HG02678 (cell line): ENCODE data around the gene MYH14.
"Not testable (repeated sequence)": the region's sequence is repeated elsewhere in the genome, so short reads cannot be mapped to it uniquely, and the experiment has no call there.

Experiments
- ATAC-seq: cut with Tn5 transposase; IDR thresholded peaks from one replicate; pipeline ENCODE4 v1.9.1; 2021; ENCODE audit warnings: mild to moderate bottlenecking, moderate library complexity; ENCODE audit not compliant: unreplicated experiment

Gene MYH14

DNA sequence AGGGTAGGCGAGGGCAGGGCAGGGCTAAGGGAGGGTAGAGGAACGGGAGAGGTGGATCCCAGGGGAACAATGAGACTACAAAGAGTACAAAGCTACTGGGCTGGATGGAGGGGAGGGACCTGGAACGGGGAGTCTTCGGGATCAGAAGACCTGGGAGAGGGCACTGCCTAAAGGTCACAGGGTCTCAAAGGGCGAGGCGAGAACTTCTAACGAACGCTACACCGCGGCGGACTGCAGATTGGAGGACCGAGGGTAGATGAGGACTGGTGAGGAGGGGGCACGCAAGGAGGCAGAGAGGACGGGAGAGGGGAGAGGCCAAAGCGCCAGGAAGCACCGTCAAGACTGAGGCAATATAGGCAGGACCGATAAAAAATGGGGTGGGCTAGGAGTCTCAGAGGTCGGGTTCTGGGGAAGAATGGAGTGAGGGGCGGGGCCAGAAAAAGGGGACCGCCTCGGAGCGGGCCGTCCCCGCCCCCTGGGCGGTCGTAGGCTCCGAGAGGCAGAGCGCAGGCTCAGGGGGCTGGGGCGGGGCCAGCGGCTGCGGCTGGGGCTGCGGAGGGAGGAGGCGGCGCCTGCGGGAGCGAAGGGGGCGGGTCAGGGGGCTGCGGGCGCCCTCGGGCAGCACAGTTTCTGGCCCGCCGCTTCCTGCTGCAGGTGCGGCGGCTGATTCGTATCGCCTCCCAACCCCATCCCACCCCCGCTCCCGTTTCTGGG is 127.1 kb downstream of the MYH14 start:
- peak; percentile 34 for ATAC-seq

DNA sequence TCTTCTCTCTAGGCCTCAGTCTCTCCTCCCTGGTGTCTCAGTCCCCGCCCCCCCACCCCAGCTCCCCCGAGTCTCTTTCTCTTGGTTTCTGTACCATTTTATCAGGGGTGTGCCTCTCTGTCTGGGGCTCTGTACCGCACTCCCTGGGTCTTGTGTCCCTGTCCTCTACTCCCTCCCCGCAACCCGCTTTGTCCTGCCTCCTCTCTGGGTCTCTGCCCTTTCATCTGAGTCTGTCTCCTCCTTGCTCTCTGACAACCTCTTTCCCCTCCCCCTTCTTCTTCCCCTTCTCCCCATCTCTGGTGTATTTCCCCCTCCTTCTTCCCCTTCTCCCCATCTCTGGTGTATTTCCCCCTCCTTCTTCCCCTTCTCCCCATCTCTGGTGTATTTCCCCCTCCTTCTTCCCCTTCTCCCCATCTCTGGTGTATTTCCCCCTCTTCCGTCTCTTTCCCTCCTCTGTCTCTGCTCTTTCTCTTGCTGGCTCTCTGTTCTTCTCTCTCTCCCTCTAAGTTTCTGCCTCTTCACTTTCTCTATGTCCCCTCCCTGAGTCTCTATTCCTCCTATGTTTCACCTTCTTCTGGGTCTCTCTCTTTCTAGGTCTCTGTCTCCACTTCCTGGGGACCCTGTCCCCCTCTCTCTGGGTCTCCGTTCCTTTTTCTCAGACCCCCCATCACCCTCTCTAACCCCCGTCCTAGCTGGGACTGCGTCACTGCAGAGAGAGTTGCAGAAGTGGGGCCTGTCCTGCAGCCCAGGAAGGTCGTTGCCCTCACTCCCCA is 128.0 kb downstream of the MYH14 start:
- ATAC-seq, result no peak

DNA sequence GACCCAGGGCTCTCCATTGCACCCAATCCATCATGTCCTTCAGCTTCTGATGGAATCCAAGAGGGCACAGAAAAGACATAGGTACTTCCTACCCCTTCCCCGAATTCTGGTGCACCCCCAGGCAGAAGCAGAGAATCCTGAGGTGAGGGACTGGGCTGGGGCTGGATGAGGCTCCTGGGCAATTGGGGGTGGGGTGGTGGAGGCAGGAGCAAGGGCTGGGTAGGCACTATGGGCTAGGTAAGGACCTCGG is 128.5 kb downstream of the MYH14 start:
- ATAC-seq, result no peak

DNA sequence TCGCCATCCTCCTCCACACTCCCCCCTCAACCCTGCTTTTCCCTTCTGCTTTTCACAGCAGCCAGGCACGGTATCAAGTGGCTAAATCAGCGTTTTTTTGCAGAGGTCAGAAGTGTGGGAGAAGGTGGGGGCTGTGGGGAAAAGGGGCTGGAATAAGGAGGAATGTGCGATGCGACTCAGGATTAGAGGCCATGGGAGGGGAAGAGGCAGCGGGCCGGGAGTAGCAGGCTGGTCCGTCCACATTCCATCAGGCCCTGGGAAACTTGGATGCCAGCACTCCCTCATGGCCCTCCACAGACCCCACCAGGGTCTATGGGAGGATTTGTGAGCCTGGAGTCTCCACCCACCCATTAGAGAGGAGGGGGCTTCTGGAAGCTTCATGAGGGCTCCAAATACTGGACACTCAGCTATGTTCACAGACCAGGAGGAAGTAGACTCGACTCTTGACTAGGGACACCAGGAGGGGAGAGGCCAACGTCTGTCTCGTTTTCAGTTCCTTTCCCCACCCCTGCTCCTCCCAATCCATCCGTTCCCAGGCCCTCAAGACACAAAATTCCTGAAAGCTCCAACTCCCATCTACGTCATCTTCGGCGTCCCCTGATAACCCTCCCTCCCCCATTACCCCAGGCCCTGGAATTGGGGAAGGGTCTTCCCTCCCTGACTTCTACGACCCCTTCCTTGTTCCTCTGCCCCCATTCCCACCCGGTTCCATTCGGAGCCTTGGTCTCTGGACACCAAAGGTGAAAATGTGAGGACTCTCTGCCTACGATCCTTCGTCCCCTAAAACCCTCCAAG is 129.0 kb downstream of the MYH14 start:
- ATAC-seq, result no peak

DNA sequence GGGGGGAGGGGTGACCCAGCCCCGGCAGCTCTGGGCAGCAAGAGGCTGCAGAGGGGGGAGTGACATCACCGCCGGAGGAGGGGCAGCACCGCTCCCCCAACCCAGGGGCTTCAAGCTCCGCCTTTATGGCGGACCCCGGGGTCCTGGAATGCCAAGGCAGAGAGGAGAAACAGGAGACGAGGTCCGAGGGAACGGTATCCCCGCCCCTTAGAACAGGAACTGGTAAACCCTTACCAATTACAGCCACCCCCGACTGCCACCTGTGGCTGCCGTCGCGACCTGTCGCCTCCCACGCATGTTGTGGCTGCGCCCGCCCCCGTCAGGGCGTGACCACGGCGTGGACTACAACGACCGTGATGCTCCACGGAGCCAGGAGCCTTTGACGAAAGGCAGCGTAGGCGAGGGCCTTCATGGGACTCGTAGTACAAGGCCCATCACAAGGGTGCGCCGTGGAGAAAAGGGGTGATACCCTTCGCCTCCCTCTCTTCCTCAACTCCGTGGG is 129.9 kb downstream of the MYH14 start:
- peak; percentile 43 for ATAC-seq

DNA sequence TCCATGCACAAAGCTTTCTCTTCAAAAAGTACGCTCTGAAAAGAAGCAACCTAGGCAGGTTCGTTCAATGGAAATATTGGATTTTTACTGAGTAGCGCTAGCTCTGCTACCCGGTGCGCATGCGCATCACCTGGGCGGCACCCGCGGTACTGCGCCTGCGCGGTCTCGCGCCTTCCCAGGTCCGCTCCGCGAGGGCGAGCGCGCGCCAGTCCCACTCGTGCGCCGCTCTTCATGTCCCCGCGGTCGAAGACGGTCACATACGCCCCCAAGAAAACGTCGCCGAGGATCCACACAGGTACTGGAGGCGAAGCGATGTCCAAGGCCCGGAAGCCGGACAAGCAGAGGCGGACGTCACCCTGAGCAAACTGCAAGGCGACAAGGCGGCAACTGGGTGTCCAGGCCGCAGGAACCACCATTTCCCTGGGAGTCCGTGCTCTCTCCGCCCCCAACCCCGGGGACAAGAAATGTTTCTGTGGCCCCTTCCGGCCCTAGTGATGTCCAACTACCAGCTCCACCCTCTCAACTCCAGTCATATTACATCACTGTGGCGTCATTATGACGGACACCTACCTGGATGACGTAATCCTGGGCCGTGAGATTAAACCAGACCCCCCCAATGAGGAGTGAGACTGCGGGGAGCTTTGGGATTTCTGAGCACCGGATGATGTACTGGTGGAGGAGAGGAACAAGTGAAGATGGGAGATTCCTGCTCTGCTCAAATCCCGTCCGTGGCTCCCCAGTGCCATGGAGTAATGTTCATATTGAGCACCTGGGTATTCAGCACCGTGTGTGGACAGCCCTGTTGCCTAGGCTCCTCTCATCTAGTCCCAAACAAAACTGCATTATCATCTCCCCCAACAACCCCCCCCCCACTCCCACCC is 130.6 kb downstream of the MYH14 start:
- ATAC-seq, result peak; percentile 28

DNA sequence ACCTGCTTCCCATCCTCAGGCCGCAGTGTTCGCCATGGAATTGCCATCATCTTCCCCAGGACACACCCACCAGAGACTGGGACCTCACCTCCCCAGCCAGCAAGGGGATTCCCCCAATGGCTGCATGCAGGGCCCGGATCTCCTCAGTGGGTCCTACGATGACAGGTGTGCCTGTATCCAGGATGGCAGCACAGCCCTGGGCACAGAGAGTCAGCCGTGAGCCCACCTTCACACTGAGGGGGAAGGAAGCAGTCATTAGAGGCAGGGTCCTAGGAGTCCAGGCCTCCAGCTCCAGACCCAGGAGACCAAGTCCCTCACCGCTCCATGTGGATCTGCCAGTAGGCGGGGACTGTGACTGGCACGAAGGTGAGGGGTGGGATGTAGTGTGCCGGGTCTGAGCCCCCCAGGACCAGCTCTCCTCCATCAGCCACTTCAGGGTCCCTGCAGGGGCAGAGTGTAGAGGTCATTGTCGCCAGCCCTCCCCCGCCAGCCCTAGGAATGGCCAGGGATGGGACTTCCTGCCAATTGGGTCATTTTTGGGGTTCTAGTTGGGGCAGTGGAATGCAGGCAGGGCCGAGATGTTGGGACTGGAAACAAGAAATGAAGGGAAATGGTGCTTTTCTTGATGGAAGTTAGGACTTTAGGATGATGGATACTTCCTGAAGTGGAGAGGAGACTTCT is 131.5 kb downstream of the MYH14 start:
- no peak for ATAC-seq

DNA sequence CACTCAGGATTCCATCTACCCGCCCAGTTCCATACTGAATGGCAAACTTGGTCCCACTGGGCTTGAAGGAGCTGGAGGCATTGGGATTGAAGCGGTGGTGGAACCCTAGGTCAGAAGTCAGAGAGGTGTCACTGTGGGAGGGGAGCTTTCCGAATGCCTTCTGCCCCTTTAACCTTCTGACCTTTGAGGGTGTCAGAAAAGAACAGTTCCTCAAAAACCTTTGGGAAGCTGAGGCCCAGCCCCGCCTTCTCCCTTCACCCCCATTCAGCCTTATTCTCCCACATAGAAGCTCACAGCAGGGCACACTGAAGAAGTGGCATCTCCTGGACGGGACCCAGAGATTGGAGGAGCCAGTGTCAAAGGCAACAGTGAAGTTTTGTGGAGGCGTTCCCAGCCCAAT is 133.6 kb downstream of the MYH14 start:
- not testable (repeated sequence) for ATAC-seq

DNA sequence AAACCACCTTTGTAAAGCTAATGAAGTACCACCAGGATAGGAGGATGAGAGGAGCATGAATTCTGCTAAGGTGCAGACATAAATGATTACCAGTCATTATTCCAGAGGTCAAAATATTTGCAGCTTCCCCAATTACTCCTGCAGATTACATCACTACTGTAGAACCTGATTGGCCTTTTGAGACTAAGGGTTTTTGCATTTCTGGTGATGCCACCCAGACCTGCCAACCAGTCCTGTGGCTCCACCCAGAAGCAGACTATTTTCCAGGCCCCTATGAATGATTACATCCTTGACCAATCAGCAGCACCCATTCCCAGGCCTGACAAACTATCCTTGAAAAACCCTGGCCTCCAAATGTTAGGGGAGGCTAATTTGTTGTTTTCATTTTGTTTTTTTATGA is 136.9 kb downstream of the MYH14 start:
- ATAC-seq, result no peak

DNA sequence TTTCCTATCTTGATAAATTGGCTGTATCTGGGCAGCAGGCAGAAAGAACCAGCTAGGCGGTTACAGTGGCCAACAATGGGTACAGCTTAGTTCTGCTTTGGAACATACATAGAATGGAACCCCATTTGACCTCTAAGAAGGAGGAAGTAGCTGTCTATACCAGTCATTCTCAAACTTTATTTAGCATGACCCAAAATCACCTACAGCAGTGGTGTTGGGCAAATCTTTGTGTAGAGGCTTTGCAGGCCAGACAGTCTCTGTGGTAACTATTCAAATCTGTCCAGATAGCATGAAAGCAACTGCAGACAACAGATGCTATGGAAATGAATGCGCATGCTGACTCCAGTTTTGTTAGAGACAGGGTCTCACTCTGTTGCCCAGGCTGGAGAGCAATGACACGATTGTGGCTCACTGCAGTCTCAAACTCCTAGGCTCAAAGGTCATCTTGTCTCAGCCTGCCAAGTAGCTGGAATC is 137.7 kb downstream of the MYH14 start:
- peak; percentile 71 for ATAC-seq

DNA sequence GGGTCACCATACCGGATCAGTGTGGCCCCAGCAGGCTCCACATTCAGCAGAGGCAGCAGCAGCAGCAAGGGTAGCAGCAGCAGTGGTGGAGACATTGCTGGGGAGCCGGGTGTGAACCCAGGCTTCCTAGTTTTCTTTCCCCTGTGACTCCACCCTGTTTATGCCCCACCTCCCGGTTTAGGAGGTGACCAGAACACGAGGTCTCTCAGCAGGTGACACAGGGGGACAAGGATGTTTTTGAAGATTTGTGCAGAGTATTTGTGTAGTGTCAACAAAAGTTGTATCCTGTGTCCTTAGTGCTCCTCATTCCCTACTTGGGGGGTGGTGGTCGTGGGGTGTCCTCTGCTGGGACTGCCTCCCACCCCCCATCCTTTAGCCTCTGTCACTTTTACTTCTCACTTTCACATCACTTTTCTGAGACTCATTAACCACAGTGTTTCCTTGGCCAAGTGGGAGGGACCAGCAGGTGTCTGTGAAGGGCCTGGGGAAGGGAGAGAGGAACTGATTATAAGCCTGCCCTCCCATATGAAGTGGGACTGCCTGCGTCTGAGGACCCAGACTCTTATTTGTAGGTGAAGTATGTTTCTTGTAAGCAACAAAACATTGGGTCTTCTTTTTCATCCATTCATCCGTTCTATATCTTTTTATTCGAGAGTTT is 141.4 kb downstream of the MYH14 start:
- peak; percentile 42 for ATAC-seq

DNA sequence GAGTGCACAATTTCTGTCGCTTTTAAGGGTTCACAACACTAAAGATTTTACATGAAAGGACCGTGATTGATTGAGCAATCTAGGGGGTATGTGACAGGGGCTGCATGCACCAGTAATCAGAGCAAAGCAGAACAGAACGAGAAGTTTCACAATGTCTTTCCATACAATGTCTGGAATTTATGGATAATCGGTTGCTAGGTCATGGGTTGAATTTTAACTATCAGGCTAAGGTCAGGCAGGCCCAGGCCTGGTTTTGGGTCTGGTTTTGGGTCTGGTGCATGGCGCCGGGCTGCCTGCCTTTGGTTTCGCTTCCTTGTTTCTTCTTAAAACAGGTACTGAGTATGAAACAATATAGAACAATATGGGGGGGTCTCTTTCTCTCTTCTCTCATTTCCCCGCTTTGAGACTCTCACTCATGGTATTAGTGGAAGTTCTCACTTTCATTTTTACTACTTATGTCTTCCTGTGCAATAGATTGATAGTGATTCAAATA is 143.7 kb downstream of the MYH14 start:
- ATAC-seq, result not testable (repeated sequence)

DNA sequence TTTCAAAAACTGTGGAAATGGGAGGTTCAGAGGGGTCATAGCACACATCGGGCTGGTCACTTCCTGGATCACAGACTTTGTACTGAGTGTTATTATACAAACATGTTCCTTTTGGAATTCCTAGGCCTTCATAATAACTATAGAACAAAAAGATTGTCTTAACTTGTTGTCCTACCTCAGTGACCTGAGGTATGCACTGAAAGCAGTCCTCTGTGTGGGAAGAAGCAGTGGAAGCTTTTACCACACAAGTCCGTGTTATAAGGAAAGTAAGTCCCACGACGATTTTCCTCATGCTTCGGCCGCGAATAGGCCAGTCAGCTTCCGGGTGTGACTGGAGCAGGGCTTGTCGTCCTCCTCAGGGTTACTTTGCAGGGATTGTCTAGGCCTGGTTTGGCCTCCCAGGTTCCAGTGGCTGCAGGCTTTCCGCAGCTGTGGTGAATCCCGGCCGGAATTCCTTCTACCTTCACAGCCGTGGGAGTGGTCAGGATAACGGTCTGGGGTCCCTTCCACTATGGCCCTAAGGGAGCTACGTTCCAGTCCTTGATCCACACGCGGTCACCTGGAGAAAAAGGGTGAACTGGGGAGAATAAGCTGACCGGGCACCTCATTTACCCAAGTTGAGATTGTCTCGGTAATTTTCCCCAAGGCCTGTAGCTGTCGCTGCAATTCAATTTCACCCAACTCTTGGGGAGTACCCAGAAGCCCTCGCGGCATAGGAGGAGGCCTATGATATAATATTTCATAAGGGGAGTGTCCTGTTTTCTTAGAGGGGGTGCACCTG is 146.0 kb downstream of the MYH14 start:
- ATAC-seq, result no peak

DNA sequence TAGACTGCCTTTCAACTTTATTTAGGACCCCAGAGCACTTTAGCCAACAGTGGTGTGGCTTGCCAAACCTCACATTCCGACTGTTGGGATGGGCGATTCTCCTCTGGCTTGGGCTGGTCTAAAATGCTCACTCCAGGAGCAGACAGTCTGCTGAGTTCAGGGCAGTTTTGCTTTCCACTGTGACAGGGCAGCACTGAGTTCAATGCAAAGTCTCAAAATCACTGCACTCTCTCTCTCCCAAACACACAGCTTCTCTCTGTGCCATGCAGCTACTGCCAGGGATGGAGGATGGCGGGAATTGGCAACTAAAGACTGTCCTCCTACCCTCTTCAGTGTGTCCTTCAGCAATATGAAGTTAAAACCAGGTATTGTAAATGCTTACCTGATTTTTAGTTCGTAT is 148.8 kb downstream of the MYH14 start:
- no peak for ATAC-seq

DNA sequence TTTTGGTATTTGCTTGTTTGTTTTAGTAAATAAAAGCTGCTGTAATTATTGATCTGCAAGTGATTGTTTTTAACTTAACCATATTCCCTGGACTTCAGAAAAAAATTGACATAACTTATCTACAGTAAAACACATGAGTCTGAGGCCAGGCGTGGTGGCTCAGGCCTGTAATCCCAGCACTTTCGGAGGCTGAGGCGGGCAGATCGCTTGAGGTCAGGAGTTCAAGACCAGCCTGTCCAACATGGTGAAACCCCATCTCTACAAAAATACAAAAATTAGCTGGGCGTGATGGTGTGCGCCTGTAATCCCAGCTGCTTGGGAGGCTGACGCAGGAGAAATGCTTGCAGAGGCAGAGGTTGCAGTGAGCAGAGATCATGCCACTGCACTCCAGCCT is 150.1 kb downstream of the MYH14 start:
- not testable (repeated sequence) for ATAC-seq

DNA sequence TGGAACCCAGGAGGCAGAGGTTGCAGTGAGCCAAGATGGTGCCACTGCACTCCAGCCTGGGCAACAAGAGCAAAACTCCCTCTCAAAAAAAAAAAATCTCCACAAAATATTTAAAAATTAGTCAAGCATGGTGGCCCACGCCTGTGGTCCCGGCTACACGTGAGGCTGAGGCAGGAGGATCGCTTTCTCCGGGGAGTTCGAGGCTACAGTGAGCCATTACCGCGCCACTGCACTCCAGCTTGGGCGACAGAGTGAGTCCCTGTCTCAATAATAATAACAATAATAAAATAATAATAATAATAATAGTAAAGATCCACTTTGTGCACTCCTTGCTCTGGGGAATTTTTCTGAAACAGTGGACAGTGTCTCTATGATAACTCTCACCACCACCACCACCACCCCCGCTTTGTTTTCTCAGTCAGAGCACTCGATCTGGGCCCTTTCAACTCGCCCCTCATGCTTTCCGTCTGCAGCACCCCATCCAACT is 153.3 kb downstream of the MYH14 start:
- ATAC-seq, result no peak

DNA sequence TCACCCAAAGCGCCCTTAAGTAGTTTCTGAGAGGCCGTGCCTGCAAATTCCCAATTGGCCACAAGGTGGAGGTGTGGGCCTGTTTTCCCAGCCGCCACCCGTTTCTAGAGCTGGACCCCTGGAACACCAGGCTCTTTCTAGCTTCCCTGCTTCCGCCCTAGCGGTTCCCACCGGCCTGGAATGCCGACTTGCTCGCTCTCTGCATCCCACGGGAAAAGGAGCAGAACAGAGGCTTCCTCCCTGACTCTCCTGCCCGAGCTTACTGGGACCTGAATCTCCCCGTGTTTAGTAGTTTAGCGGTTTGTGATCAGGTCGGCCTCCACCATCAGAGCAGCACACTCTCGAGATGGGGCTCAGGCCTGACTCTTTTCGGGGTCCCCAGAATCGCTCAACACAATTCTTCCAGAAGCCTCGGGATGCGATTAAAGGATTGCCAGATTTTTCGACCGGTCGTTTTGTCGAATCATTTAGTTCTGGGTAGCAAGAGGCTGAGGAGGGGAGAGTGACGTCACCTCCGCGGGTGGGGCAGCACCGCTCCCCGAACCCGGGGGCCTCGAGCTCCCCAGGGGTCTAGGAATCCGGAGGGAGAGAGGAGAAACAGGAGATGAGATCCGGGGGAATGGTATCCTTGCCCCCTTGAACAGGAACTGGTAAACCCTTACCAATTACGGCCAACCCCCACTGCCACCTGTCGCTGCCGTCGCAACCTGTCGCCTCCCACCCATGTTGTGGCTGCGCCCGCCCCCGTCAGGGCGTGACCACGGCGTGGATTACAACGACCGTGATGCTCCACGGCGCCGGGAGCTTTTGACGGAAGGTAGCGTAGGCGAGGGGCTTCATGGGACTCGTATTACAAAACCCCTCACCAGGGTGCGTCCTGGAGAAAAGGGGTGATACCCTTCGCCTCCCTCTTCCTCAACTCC is 154.0 kb downstream of the MYH14 start:
- ATAC-seq, result peak; percentile 50
